Epithelial cell of proximal tubule (primary cell): ENCODE measurements around the gene ICOS. TPM values are rescaled to one million over a fixed set of nuclear protein-coding genes. Genes with fewer than 3 reads are reported as not detected.
"Not testable (repeated sequence)": the region's sequence is repeated elsewhere in the genome, so short reads cannot be mapped to it uniquely, and the experiment has no call there.

Experiments used
- DNase-seq: peaks from one replicate; pipeline ENCODE4 v3.0.0-alpha.2; 2011; ENCODE audit warnings: low read depth
- H3K4me3 ChIP-seq: 2 replicates; pipeline ENCODE4 v1.5.1; 2011; ENCODE audit warnings: low read depth, mild to moderate bottlenecking, low read length
- CTCF ChIP-seq: conservative IDR thresholded peaks from 2 replicates; pipeline ENCODE4 v1.5.1; 2012; ENCODE audit warnings: low read depth, mild to moderate bottlenecking, low read length
- total RNA-seq: library from RNA; depleted of rRNA; stranded (reverse); fragments of >200 nt; gene quantifications from 2 replicates; pipeline ENCODE4 v1.2.3, GENCODE V29; 2015

The ICOS gene
- total RNA-seq, 1 donor from 2014 or later, result not detected

GRCh38 chr2:203971251-203971650 lies 34.7 kb downstream of the ICOS start:
- TF ChIP-seq CTCF, result no peak

GRCh38 chr2:203972066-203972465 lies 35.5 kb downstream of the ICOS start:
- TF ChIP-seq CTCF, result no peak
- DNase-seq, result no peak
- no peak overlapping the region for H3K4me3 ChIP-seq

More at GRCh38 chr2:203971251-203971650, 34.7 kb downstream of the ICOS start:
- DNase-seq, result no peak
- H3K4me3 ChIP-seq, result no peak overlapping the region

DNA sequence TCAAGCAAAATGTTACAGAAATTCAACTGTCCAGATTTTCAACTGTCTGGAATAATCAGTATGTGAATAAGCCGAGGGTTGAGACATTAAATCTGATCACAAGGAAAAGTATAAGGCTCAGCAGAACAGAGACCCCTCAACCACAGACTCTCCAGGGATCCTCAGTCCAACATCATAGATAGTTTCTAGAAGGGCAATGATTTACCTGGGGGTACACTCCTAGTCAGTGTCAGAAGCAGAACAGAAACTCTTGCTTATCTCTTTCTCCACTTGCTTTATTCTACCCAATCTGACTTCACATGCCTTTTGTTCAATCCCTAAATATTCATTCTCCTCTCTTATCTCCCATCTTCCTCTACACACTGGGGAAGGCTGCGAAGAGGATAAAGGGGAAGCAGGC lies 36.4 kb downstream of the ICOS start:
- H3K4me3 ChIP-seq, result no peak overlapping the region
- TF ChIP-seq CTCF, result no peak
- no peak for DNase-seq

DNA sequence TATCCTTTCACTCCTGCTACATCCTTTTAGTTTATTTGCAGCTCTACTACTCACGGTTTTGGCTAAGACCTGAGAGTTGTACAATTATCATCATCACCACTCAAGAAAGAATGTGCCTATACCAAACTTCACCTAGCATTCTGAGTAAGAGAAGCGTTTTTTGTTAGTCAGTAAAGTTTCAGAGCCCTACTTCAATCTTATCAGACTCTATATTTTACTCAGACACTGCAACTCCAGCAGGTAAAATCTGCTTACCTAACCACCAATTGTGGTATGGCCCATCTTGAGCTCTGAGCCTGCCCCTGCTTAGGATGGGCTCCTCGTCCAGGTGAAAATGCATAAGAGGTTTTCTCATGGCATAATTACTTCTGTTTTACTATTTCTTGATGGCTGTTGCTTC lies 37.1 kb downstream of the ICOS start:
- DNase-seq, result no peak
- H3K4me3 ChIP-seq, result no peak overlapping the region
- no peak for TF ChIP-seq CTCF

GRCh38 chr2:203975912-203976311 lies 39.3 kb downstream of the ICOS start:
- no peak for DNase-seq
- no peak for TF ChIP-seq CTCF
- H3K4me3 ChIP-seq, result no peak overlapping the region

DNA sequence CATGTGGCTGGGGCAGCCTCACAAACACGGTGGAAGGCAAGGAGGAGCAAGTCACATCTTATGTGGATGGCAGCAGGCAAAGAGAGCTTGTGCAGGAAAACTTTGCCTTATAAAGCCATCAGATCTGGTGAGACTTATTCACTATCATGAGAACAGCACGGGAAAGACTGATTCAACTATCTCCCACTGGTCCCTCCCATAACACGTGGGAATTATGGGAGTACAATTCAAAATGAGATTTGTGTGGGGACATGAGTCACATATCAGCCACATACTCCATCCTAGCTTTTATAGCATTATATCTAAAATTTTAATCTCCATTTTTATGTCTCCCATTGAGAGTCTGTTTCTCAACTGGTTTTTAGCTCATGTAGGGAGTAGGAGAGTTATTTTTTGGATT lies 45.7 kb downstream of the ICOS start:
- H3K4me3 ChIP-seq, result no peak overlapping the region
- no peak for TF ChIP-seq CTCF
- DNase-seq, result no peak

- H3K4me3 ChIP-seq, result no peak overlapping the region
- no peak for DNase-seq
- TF ChIP-seq CTCF, result no peak
Observed at GRCh38 chr2:203983064-203983715, 46.6 kb downstream of the ICOS start.

DNA sequence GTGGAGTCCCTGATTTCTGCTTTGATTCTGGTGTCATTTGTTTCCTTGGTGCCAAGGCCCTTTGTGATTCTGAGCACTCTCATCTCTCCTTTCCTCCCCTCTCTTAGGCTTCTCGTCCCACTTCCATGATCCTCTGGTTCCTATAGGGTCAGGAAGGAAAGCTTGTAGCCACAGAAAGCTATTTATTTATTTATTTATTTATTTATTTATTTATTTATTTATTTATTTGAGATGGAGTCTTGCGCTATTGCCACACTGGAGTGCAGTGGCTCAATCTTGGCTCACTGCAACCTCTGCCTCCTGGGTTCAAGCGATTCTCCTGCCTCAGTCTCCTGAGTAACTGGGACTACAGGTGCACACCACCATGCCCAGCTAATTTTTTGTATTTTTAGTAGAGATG lies 49.4 kb downstream of the ICOS start:
- not testable (repeated sequence) for DNase-seq, H3K4me3 ChIP-seq
